ENCODE measurements around the gene ADAP1.
"Not testable (repeated sequence)": the region's sequence is repeated elsewhere in the genome, so short reads cannot be mapped to it uniquely, and the experiment has no call there.

The ADAP1 gene

GRCh38 chr7:974172-974571, 19.7 kb upstream of the ADAP1 start:
- DNase-seq, result no peak

- DNase-seq, result no peak
These were observed 18.8 kb upstream of the ADAP1 start for GRCh38 chr7:973312-973711.

- DNase-seq, result no peak
These were observed 18.3 kb upstream of the ADAP1 start for GRCh38 chr7:972676-973309.

- no peak for DNase-seq
These were observed 17.6 kb upstream of the ADAP1 start for GRCh38 chr7:972110-972509.

- DNase-seq, result no peak
These were observed 16.3 kb upstream of the ADAP1 start for GRCh38 chr7:970744-971143.

- DNase-seq, result no peak
These were observed 14.9 kb upstream of the ADAP1 start for GRCh38 chr7:969403-969802.

GRCh38 chr7:968205-969105, 14.0 kb upstream of the ADAP1 start:
- no peak for DNase-seq

- no peak for DNase-seq
These were observed 13.0 kb upstream of the ADAP1 start for GRCh38 chr7:967361-968082.

GRCh38 chr7:966291-967069, 12.0 kb upstream of the ADAP1 start:
- DNase-seq, result no peak

- DNase-seq, result no peak
These were observed 10.1 kb upstream of the ADAP1 start for GRCh38 chr7:964401-965231.

GRCh38 chr7:963236-964078, 9.0 kb upstream of the ADAP1 start:
- DNase-seq, result no peak

GRCh38 chr7:962401-963081, 8.1 kb upstream of the ADAP1 start:
- DNase-seq, result no peak

GRCh38 chr7:961546-962400, 7.3 kb upstream of the ADAP1 start:
- no peak for DNase-seq

GRCh38 chr7:960972-961371, 6.5 kb upstream of the ADAP1 start:
- not testable (repeated sequence) for DNase-seq

- no peak for DNase-seq
These were observed 5.9 kb upstream of the ADAP1 start for GRCh38 chr7:960269-960871.

- DNase-seq, result not testable (repeated sequence)
These were observed 5.3 kb upstream of the ADAP1 start for GRCh38 chr7:959740-960139.

- DNase-seq, result no peak
These were observed 4.8 kb upstream of the ADAP1 start for GRCh38 chr7:959271-959670.

- no peak for DNase-seq
These were observed 4.0 kb upstream of the ADAP1 start for GRCh38 chr7:958221-959200.
